Effector memory CD4-positive, alpha-beta T cell (primary cell): ENCODE data around the gene CABCOCO1.

Experiments used
- DNase-seq, 3 donors: peaks; one replicate each; pipeline ENCODE4 v3.0.0-alpha.2; 2020
- H3K27ac ChIP-seq: 2 replicates; pipeline ENCODE4 v1.7.0; 2013; ENCODE audit warnings: mild to moderate bottlenecking, low read length, moderate library complexity; ENCODE audit not compliant: insufficient read depth, poor library complexity, severe bottlenecking
- H3K27me3 ChIP-seq: replicated peaks from 2 replicates; pipeline ENCODE4 v1.7.0; 2013; ENCODE audit warnings: mild to moderate bottlenecking, low read length; ENCODE audit not compliant: insufficient read depth, control insufficient read depth, poor library complexity, severe bottlenecking
- H3K36me3 ChIP-seq: 2 replicates; pipeline ENCODE4 v1.7.0; 2013; ENCODE audit warnings: mild to moderate bottlenecking, low read length, moderate library complexity; ENCODE audit not compliant: control insufficient read depth, insufficient read depth
- H3K4me1 ChIP-seq: 2 replicates; pipeline ENCODE4 v1.7.0; 2013; ENCODE audit warnings: low read length, mild to moderate bottlenecking; ENCODE audit not compliant: control insufficient read depth, insufficient read depth, poor library complexity, severe bottlenecking
- H3K4me3 ChIP-seq: 2 replicates; pipeline ENCODE4 v1.7.0; 2013; ENCODE audit warnings: low read length, low read depth, mild to moderate bottlenecking; ENCODE audit not compliant: insufficient read depth, poor library complexity, severe bottlenecking
- H3K9me3 ChIP-seq: 2 replicates; pipeline ENCODE4 v1.7.0; 2013; ENCODE audit warnings: mild to moderate bottlenecking, low read length, moderate library complexity; ENCODE audit not compliant: control insufficient read depth

The CABCOCO1 gene

DNA sequence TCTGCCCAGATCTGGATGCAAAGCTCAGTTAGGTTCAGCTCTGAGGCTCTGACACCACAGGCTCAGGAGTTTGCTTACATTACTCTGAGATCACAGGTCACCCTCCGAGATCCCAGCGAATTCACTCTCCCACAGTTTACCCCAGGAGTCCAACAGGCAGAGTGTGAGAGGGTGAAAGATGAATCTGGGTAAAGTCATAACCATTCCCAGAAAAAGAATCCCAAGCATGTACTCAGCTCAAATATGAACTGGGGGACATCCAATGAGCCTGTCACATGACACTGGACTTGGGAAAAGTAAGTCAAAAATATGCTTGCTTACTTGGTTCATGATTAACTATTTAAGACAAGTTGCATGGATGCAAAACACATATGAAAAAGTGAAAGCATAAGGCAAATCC, 128.5 kb downstream of the CABCOCO1 start:
- no peaks in the 10 kb centered on the region for H3K4me1 ChIP-seq
- no peaks in the 10 kb centered on the region for H3K27me3 ChIP-seq
- H3K27ac ChIP-seq = no peak overlapping the region
- no peaks in the 10 kb centered on the region for H3K36me3 ChIP-seq
- DNase-seq = no peak
- H3K9me3 ChIP-seq = no peaks in the 10 kb centered on the region
- H3K4me3 ChIP-seq = no peak overlapping the region

DNA sequence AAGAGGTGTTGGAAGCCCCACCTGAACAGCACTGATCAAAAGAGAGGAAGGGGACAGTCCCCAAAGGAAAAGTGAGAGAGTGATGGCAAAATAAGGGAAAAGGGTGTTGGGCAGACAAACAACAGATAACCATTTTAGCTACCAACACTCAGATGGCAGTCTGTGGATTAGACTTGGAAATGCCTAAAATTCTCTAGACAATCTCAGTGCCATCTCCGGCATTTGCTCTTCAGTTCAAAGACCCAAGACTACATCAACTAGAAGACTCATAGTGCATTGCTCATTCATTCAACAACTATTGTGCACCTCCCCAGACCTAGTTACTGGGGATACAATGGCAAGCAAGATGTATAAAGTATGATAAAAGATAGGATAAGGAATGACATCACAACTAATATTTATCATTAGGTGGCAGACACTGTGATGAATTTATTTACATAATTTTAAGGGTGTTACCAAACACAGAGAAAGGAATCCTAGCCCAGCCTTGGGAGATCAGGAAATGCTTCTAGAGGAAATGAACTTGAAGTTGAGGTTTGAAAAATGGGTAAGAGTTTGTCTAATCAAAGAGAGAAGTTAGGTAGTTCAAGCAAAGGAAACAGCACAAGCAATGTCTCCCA, 129.5 kb downstream of the CABCOCO1 start:
- no peaks in the 10 kb centered on the region for H3K27me3 ChIP-seq
- no peaks in the 10 kb centered on the region for H3K9me3 ChIP-seq
- H3K27ac ChIP-seq = no peak overlapping the region
- H3K4me1 ChIP-seq = no peaks in the 10 kb centered on the region
- H3K4me3 ChIP-seq = no peak overlapping the region
- H3K36me3 ChIP-seq = no peaks in the 10 kb centered on the region
- DNase-seq = no peak

DNA sequence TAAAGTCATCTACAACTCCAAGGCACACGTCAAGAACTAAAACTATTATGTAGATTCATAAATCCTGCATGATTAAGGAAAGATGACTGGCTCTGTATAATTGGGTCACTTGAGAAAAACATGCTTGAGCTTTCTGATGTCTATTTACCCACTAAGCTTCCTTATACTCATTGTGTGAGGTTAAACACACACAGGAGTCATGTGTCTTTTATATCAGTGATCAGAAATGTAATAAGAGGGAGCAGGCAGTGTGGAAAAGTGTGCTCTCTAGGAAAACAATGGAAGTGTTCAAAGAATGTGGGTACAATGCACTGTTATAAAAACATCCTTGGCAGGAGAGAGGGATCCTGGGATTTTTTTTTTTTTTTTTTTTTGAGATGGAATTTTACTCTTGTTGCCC, 130.2 kb downstream of the CABCOCO1 start:
- no peaks in the 10 kb centered on the region for H3K36me3 ChIP-seq
- H3K27me3 ChIP-seq = no peaks in the 10 kb centered on the region
- no peak overlapping the region for H3K27ac ChIP-seq
- no peak overlapping the region for H3K4me3 ChIP-seq
- H3K4me1 ChIP-seq = no peaks in the 10 kb centered on the region
- no peaks in the 10 kb centered on the region for H3K9me3 ChIP-seq
- no peak for DNase-seq

DNA sequence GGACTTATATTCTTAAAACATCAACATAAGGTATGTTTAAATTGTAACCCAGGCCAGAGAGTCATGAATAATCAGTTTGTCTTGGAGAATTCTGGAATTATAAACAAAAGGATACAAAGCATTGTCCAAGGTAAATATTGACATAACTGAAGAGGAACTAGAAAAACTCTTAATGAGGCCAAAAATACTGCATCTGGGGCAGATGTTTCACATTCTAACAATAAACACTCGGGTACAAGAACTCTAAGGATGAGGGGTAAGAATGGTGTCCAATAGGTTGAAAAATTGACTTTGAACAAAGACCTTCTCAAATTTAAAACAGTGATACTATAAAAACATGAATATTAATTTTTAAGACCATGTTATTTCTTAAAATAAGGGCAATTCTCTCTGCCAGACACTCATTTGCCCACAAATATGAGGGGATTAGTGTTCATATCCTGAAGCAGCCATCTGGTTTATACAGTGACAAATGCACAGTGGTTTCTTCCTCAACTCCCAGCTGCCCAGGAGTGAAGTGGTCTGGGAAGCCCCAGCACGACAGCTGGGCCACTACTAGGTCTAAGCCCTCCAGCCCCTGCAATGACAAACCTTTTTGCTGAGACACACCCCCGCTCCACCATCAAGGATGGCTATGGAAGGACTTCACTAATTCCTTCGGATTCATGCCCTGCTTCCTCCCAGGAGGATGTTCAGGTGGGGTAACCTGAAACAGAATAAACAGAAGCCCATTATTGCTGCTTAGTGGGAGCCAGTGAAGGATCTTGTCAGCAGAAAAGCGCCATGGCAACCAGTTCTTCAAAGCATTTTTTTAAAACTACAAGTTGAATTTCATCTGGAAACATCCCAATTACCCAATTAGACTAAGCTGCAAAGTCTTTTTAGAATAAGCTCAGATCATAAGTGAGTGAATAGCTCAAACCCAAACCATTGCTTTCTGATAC, 131.3 kb downstream of the CABCOCO1 start:
- H3K36me3 ChIP-seq = no peaks in the 10 kb centered on the region
- H3K27me3 ChIP-seq = no peaks in the 10 kb centered on the region
- no peak overlapping the region for H3K27ac ChIP-seq
- H3K4me3 ChIP-seq = no peak overlapping the region
- no peaks in the 10 kb centered on the region for H3K4me1 ChIP-seq
- no peak for DNase-seq
- no peaks in the 10 kb centered on the region for H3K9me3 ChIP-seq

DNA sequence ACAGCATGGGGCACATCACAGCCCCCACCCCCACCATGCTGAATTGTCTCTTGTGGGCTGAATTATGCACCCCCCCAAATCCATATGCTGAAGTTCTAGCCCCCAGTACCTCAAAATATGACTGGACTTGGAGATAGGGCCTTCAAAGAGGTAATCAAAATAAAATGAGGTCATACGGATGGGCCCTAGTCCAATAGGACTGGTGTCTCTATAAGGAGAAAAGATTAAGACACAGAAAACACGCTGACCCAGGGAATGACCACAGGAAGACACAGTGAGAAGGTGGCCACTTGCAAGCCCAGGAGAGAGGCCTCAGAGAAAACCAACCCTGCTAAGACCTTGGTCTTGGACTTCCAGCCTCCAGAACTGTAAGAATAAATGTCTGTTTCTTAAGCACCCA, 132.4 kb downstream of the CABCOCO1 start:
- H3K27me3 ChIP-seq = no peaks in the 10 kb centered on the region
- H3K36me3 ChIP-seq = no peaks in the 10 kb centered on the region
- no peak overlapping the region for H3K27ac ChIP-seq
- no peak for DNase-seq
- no peak overlapping the region for H3K4me3 ChIP-seq
- no peaks in the 10 kb centered on the region for H3K4me1 ChIP-seq
- H3K9me3 ChIP-seq = no peaks in the 10 kb centered on the region

DNA sequence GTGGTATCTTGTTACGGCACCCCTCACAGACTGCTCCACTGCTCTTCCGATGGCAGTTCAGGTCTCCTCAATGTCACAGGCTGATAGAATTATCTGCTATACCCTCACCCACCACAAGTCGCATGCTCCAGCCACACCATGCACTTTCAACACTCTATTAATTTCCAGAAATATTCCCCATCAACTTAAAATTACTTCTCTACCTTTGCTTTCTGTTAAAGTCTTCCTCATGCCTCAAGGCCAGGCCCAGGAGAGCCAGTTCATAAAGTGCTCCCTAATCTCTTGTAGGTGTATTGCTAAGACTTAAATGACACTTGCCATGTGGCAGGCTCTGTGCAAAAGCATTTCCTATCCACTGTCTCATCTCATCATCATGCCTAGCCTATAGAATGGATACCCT, 132.8 kb downstream of the CABCOCO1 start:
- H3K27ac ChIP-seq = no peak overlapping the region
- no peaks in the 10 kb centered on the region for H3K9me3 ChIP-seq
- H3K27me3 ChIP-seq = no peaks in the 10 kb centered on the region
- no peak for DNase-seq
- no peaks in the 10 kb centered on the region for H3K36me3 ChIP-seq
- H3K4me1 ChIP-seq = no peaks in the 10 kb centered on the region
- H3K4me3 ChIP-seq = no peak overlapping the region

DNA sequence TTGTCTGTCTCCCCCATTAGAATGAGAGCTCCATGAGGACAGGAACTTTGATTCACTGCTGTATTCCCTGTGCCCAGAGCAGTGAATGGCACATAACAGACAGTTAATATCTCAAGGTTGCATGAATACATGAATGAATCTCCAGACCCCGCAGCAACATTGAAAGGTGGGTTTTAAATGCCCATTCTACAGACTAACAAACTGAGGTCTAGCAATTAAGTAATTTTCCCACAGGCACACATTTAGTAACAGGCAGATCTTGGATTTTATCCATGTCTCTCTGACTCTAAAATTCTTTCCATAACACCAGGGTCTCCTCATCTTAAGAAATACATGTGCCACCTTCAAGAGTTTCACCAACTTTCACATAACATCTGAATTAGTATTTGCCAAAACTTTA, 134.1 kb downstream of the CABCOCO1 start:
- Histone ChIP-seq H3K4me3 (no peak overlapping the region), H3K27ac (no peak overlapping the region), H3K4me1 (no peaks in the 10 kb centered on the region), H3K36me3 (no peaks in the 10 kb centered on the region), H3K27me3 (no peaks in the 10 kb centered on the region), H3K9me3 (no peaks in the 10 kb centered on the region)
- no peak for DNase-seq

DNA sequence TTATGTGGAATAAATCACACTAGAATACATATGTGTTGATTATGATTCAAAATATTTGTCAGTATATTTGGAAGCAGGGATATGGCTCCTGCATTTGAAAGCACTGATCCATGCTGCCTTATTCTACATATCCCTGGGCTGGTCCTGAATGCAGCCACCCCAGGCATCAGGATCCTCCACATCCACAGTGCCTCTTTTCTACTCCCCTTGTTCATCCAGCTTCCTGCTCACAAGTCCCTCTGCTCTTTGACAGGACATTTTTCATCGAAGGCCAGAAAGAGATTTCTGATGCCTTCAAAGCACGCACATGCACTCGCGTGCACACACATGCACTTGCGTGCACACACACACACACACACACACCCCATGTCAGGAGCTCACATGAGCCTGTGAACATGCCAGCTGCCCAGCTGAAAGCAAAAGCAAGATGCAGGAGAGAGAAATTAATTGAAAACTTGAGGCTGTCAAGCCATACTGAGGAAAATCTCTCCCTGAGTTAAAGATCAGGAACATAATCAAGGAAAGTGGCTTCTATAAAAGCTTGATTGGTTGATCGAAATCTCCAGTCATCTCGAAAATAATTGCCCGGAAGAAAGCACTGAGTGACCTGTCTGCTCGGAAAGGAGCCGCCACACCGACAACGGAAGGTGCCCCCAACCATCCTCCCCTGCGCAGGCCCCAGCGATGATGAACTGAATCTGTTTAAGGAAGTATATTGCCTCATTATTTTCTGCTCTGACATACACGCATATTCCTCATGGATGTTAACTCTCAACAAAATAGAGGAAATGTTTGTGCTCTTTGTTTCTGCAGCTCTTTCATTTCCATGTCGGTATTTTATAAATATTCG, 134.8 kb downstream of the CABCOCO1 start:
- Histone ChIP-seq H3K27ac (no peak overlapping the region), H3K27me3 (no peaks in the 10 kb centered on the region), H3K36me3 (no peaks in the 10 kb centered on the region), H3K9me3 (no peaks in the 10 kb centered on the region), H3K4me1 (no peaks in the 10 kb centered on the region), H3K4me3 (no peak overlapping the region)
- no peak for DNase-seq

DNA sequence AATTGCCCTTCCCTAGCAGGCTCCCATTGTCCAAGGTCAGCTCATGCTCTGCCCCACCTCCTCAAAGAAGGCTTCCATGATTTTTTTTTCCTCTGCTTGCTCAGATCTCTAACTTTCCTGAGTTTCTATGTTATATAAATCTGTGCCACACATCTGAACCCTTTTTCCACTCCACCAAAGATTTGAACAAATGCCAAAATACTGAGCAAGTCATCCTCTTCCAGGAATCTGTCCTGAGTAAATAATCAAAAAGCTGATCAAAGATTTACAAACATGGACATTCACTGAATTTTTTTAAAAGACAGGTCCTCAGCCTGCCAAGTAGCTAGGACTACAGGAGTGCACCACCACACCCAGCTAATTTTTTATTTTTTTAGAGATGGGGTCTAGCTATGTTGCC, 136.0 kb downstream of the CABCOCO1 start:
- H3K27me3 ChIP-seq = no peaks in the 10 kb centered on the region
- H3K27ac ChIP-seq = no peak overlapping the region
- H3K9me3 ChIP-seq = no peaks in the 10 kb centered on the region
- no peaks in the 10 kb centered on the region for H3K36me3 ChIP-seq
- H3K4me1 ChIP-seq = no peaks in the 10 kb centered on the region
- H3K4me3 ChIP-seq = no peak overlapping the region
- no peak for DNase-seq

DNA sequence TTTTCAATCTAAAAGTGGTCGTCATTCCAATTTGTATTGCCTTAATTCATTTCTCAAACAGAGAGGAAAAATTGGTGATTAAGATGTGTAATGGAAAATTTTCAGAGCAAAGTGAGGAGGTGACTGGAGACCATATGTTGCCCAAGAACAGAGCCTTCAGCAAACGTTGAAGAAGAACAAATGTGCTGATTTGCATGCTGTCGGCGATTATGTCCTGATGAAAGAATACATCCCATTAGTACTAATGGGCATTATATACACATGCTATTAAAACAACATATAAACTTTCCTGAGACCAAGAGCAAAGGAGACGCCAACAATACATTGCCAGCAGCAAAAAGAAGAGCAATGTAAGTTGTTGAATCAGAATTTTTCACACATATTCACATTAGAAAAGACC, 138.8 kb downstream of the CABCOCO1 start:
- Histone ChIP-seq H3K4me1 (no peaks in the 10 kb centered on the region), H3K4me3 (no peak overlapping the region), H3K36me3 (no peaks in the 10 kb centered on the region), H3K9me3 (no peaks in the 10 kb centered on the region), H3K27me3 (no peaks in the 10 kb centered on the region), H3K27ac (no peak overlapping the region)
- no peak for DNase-seq
